GM21423 (cell line): ENCODE results near the gene NUP58.

Experiments used
- ATAC-seq: cut with Tn5 transposase; IDR thresholded peaks from one replicate; pipeline ENCODE4 v1.9.1; 2021; ENCODE audit warnings: mild to moderate bottlenecking, moderate library complexity; ENCODE audit not compliant: unreplicated experiment

Gene NUP58, protein sequence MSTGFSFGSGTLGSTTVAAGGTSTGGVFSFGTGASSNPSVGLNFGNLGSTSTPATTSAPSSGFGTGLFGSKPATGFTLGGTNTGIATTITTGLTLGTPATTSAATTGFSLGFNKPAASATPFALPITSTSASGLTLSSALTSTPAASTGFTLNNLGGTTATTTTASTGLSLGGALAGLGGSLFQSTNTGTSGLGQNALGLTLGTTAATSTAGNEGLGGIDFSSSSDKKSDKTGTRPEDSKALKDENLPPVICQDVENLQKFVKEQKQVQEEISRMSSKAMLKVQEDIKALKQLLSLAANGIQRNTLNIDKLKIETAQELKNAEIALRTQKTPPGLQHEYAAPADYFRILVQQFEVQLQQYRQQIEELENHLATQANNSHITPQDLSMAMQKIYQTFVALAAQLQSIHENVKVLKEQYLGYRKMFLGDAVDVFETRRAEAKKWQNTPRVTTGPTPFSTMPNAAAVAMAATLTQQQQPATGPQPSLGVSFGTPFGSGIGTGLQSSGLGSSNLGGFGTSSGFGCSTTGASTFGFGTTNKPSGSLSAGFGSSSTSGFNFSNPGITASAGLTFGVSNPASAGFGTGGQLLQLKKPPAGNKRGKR

DNA sequence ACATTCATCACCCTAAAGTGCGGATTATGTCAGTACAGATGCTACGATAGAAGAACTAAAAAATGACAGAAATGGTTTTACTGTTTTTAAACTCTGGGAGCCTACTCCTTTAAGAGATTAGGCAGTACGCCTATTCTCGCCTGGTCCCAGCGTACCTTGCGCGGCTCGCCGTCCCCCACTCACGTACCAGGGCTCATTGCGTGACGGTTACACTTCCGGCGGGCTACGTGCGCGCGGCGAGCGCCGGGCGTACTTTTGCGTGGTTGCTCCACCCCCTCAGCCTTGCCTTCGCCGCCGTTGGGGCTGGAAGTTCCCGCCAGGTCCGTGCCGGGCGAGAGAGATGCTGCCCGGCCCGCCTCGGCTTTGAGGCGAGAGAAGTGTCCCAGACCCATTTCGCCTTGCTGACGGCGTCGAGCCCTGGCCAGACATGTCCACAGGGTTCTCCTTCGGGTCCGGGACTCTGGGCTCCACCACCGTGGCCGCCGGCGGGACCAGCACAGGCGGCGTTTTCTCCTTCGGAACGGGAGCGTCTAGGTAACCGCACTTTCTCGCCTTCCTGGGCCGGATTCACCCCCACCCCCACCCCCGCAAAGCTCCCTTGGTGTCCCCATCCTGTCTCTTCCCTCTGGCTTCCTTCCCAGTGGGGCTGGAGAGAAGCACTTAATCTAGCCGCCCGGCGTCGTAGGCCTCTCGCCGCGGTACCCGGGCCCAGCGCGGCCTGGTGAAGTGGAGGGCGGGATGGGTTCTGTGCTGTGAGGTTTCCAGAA is at the start of gene NUP58:
NUP58 (plus strand) TSS at position 279 of the 767 bp plus-strand sequence; CDS start at position 428, 149 bp downstream.
- peak; percentile 96 for ATAC-seq

DNA sequence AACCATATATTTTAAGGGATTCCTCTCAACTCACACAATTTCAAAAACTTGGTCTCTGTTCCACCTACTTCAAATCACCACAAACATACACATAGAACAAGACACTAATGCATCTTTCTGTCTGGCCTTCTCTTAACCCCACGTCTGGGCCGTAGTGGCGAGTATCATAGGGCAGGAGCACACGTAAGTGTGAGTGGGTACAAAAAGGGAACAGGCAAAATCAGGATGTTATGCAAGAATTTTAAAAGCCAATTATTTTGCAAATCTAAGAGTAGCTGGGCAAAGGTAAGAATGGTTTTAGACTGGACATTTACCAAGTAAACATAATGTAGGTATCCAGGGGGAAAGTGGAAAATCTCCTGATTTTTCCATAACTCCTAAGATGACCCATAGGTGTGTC is 49.2 kb upstream of the NUP58 start:
- no peak for ATAC-seq

DNA sequence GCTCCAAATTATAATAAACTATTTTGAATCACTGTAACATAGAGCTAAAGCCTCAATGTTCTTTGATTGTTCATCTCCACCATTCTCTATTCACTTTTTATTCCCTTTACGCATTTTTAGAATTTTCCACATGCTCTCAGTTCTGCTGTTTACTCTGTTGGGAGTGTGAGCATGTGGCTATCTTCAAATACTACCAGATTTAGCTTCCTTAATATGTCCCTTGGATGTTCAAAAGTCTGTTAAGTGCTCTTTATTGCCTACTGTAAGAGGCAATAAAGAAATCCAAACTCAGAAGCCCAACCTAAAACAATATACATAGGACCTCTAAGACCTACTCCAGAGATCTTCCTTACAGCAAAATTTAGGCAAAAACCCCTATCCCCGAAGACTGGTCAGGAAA is 48.7 kb upstream of the NUP58 start:
- ATAC-seq, result no peak

DNA sequence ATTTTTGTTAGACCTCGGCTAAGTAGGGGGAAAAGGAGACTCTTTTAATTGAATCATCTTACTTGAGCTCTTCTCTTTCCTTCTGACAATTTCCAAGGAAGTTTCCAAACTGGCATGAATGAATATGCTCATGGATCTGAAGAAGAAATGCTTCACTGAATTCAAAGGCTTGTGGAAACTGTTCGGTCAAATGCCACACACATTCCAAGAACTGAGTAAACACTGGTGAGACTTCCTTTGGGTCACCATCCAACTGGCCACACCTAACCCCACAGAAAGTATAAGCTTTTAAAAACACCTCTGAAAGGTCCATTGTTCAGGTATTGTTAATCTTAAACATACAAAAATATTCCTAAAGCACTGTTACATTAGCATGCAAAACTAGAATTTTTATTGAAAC is 47.7 kb upstream of the NUP58 start:
- ATAC-seq, result no peak

DNA sequence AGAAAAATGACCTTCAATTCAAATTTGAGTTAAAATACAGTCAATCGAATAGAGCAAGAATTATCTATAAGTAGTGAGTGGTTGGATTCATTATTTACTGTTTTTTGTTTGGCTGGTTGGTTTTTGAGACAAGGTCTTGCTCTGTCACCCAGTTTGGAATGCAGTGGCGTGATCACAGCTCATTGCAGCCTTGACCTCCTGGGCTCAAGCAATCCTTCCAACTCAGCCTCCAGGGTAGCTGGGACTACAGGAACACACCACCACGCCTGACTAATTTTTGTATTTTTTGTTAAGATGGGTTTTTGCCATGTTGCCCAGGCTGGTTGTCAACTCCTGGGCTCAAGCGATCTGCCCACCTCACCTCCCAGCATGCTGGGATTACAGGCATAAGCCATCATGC is 39.2 kb upstream of the NUP58 start:
- ATAC-seq, result no peak

DNA sequence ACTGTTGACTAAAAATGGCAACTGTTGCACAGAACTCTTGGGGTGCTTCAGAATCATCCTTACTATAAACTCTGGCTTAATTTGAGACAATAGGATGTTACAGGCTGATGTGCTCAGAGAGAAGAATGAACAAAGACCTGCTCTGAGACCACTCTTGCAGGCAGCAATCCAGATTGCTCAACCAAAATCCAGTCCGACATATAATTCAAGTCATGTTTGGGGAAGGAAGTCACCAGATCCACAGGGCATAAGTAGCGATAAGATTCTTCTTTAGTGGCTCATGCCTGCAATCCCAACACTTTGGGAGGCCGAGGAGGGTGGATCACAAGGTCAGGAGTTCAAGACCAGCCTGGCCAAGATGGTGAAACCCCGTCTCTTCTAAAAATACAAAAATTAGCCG is 34.7 kb upstream of the NUP58 start:
- no peak for ATAC-seq

DNA sequence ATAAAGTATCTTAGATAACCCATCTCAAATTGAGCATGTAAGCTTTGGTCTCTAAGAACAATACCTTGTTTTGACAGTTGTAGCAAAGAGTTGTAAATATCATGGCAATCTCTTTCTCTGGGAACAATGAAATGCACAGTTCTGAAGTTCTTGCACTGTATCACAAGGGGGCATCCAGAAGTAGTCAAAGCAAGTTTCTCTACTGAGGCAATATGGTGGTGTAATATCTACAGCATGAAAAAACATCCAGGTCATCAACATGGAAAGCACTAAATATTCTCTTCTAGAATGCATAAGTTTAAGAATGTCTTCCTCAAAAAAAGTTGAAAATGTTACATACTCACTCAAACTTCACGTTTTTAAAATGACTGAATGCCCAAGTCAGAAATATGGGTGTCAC is 33.7 kb upstream of the NUP58 start:
- ATAC-seq, result no peak

DNA sequence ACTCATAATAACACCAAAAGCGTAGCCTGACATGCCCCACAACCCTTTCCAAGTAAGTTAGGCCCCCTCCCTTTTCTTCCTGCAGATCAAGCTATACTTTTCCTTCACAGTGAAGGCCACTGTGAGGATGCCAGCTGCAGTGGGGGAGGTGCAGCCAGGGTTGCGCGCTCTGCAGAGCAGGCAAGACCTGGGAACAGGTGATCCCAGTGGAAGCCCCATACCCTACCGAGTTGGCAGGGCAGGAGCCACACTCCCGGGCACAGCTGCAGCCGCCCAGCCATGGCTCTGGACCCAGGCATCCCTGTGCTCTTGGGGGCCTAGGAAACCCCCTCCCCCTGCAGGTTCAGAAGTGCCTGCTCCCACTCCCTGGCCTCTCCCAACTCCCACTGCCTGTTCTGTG is 32.9 kb upstream of the NUP58 start:
- no peak for ATAC-seq

DNA sequence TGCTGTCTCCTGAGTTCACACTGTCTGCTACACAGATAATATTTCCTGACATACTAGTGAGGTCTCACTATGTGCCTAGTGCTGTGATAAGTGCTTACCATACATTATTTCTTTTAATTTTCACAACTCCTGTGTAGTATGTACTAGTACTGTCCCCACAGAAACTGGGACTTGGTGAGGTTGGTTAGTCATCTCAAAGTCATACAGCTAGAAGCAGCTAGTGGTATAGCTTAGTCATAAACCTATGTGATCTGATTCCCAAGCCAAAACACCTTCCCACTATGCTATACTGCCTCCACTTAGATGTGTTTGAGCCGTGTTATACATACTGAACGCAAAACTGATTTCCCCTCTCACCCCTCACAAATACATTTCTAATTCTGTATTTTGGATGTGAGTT is 24.7 kb upstream of the NUP58 start:
- no peak for ATAC-seq

DNA sequence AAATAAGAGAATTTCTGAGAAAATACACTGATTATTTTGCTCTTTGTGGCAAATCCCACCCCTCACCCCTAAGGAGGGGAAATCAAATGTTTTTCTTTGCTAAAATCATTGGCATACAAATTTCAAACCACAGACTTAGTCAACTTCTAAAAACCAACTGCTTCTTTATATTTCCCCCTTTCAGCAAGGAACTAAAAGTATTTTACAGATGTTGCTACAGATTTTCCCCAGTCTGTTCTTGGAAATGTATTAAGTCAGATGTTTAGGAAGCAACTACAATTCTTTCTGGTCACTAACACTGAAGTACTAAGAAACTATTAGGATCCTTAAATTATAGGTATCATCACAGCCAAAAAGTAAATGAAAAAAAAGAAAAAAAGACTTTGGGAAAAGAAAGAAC is 21.0 kb upstream of the NUP58 start:
- ATAC-seq, result no peak

DNA sequence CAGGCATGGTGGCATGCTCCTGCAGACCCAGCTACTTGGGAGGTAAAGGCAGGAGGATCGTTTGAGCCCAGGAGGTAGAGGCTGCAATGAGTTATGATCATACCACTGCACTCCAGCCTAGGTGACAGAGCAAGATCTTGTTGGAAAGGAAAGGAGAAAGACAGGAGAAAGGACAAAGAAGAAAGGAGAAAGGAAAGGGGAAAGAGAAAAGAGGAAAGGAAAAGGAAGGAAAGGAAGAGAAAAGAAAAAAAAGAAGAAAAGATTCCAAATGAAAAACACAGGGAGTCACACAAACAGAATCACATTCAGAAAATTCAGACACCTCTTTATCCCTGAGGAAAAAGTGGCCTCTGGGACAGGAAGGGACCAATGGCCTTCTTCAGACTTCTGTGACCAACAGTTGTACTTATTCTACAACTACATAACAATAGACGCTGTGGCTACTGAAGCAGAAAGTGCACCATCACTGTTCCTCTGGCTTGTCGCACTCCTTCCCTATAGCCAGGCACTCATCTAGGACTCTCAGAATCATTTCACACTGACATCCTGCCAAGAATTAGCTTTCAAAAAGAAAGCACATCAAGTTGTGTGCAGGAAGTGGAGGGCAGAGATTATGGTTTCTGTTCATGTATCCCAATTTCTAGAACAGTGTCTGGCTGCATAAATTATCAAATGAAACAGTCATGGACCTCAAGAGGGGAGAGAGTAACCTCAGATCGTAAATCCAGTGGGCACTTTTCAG is 20.1 kb upstream of the NUP58 start:
- peak; percentile 60 for ATAC-seq

DNA sequence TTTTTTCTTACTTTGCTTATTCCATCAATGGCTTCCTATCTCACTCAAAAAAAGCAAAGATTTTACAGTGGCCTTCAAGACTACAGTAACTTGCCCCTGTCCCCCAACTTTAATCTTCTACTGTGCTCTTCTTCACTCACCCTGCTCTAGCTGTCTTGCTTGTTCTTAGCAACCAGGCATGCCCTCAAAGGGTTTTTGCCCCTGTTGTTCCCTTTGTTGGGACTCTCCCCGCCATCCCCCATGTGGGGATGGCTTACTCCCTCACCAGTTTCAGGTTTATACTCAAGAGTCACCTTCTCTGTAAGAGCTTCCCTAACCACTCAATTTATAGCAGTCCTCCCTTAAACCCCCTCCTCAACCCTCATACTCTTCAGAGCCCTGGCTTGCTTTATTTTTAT is 19.5 kb upstream of the NUP58 start:
- ATAC-seq, result peak; percentile 17

DNA sequence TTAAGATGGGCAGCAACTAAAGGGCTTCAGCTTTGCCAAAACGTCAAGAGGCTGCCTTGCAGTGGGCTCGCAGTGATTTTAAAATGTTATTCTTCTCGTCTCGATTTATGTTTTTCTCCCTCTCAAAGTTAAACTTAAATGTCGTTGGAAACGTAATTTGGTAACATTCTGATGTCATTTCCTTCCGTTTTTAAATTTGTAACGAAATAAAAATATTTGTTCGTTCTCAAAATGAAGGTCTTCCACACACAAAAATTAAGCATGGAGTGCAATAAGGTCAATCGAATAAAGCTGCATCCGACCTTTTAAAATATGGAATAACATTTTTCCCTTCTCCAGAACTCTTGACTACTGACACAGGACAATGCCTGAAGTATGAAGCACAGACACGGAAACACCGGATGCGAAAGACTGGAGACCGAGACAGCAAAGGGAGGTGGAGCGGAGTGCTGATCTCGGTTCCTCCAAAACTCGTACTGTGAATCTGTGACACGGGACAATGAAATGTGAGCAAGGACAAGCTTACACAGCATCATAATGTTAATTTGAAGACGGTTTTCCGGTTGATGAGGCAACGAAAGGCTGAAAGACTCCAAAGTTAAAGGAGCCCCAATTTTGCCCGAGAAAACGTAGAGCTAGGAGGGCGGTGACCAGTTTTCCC is 15.0 kb upstream of the NUP58 start:
- no peak for ATAC-seq

DNA sequence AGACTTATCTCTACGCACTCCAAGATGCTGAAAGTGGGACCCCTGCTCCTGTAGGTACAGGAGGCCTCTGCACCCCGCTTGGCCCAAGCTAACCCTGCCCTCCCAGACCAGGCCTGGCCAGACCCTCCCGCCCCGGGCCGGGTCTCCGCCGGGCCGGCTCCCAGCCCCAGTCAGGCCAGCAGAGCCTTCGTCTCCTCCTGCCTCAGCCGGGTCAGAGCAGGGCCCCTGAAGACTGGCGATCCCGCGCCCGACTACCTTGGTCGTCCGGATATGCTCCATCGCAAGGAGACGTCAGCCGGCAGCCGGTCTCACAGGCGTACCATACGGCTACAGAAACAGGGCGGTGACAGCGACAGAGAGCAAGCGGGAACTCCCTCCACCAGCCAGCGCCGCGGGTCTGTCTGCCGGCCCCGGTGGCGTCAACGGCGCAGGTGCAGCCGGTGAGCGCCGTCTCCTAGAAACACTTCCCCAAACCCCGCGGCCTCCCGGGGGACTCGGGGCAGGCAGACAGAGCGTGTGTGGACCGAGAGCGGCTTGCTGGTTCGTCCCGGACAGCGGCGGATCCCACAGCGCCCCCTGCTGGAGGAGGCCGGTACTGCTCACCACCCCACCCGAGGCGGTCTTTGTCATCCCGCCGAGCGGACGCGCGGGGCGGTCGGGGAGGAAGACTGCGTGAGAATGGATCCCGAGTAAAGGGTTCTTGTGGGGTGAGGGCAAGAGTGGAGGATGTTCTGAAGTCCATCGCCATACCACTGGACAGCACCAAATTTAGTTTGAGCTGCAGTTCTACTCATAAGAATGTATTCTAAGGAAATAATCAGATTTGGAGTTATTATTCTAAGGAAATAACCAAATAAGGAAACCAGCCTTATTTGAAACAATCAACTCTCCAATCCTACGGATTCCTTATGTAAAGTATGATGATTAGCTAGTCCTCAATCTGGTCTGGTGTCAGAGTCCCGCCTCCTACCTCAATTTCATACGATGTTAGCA is 14.2 kb upstream of the NUP58 start, which contains the start of gene MTMR6:
MTMR6 (minus strand) TSS at position 520 of the 993 bp plus-strand sequence; CDS start at position 279, 241 bp downstream.
- peak; percentile 97 for ATAC-seq

DNA sequence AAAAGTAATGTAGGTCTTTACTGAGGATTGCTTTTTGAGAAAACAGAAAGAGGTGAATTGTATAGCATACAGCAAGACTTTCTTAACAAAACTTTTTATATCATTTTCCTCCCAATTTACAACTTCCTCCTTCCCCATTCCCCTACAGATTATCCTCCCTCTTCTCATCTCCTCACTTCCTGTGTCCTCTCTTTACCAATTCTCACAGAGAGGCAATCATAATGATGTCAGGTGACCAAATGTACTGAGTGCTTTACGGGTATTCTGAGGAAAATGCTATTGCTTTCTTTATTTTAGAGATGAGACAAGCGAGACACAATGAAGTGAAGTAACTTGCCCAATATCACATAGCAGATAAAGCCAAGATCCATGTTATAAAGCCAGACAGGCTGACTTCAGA is 12.5 kb upstream of the NUP58 start:
- ATAC-seq, result no peak

DNA sequence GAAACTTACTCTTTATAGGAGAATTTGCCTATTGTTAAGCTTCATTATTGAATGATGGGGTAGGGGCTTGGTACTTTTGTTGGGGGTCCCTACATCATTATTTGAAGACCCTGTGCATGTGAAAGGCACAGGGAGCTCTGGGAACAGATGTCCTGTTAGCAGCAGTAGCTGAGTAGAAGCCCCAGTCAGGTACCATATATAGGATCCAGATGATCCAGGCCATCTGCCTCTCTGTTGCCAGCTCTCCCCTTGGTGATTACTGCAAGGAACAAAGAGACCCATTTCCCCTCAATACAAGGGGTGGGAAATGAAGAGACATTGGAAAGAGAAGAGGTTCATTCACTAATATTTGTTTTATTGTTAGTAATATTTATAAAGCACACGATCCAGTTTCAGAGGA is 9.7 kb upstream of the NUP58 start:
- no peak for ATAC-seq

DNA sequence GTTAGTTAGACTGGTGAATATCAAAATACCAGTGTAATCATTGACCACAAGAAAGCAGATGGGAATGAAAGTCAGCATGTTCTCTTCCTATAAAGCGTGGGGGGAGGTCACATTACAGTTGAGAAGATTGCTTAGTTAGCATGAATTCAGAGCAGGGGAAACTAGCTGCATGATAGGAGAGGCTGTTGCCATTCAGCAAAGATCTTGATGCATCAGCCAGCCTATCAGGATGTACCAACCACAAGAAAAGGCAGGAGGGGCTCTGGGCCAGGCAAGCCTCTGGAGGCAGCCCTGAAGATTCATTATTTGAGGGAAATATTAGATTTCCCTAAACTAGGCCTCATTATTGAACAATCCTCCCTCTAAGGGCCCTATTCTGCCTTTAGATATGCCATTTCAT is 9.1 kb upstream of the NUP58 start:
- ATAC-seq, result no peak

DNA sequence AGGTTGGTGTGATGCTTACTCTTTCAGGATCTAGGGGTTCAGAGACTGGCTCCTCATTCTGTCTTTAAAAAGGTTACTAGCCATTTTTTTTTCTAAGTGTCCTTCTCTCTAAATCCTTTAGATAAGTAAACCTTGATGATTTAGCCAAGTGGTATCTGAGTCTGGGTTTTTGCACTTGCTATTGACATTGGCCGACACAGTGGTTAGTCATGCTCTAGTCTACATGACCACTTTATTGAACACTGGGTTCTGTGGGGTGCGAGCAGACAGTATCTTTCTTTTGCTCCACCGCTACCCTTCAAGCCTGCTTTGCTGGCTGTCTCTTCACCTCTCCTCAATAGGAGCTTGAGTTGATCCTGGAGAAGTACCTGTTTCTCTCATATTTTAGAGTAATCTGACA is 6.2 kb upstream of the NUP58 start:
- no peak for ATAC-seq

DNA sequence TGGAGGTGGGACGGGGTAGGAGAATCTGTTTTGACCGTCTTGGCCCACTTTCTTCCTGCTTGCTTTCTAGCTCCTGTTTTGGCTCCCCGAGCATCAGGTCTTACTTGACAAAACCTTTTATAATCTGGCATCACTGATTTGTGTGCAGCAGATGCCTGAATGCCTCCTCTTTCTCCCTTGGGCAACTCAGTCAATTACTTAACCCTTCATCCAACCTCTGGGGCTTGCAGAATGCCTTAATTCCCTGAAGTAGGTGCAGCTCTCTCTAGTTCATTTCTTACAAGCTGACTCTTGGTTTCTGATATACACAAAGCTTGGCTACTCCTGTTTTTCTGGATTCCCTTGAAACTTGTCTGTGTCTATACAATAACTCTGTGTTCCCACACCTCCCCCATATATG is 5.7 kb upstream of the NUP58 start:
- ATAC-seq, result no peak
